Loucy (cell line): ENCODE data around the gene SRC.

Source experiments
- H2AFZ ChIP-seq: fragments of 200-600 bp; sonication (generic); 2 replicates; pipeline ENCODE4 v1.6.0; 2016; ENCODE audit warnings: antibody characterized with exemption, mild to moderate bottlenecking, low read length, moderate library complexity
- H3F3A ChIP-seq: fragments of 200-600 bp; 2 replicates; pipeline ENCODE4 v1.6.0; 2016; ENCODE audit warnings: antibody characterized with exemption, low read depth, mild to moderate bottlenecking
- H3K27me3 ChIP-seq: fragments of 200-600 bp; sonication (generic); 2 replicates; pipeline ENCODE4 v1.6.1; 2014; ENCODE audit warnings: low read length, mild to moderate bottlenecking; ENCODE audit not compliant: insufficient read depth, poor library complexity, severe bottlenecking
- H3K36me3 ChIP-seq: fragments of 200-600 bp; sonication (generic); 2 replicates; pipeline ENCODE4 v1.6.1; 2016; ENCODE audit warnings: low read length; ENCODE audit not compliant: insufficient read depth
- H3K4me1 ChIP-seq: fragments of 200-600 bp; sonication (generic); 2 replicates; pipeline ENCODE4 v1.5.1; 2014; ENCODE audit warnings: low read length, mild to moderate bottlenecking; ENCODE audit not compliant: insufficient read depth, poor library complexity, severe bottlenecking
- H3K4me2 ChIP-seq: fragments of 200-600 bp; sonication (generic); 2 replicates; pipeline ENCODE4 v1.6.0; 2014; ENCODE audit warnings: antibody characterized with exemption, low read length, low read depth, mild to moderate bottlenecking; ENCODE audit not compliant: poor library complexity, severe bottlenecking
- H3K4me3 ChIP-seq: fragments of 200-600 bp; sonication (generic); 2 replicates; pipeline ENCODE4 v1.5.1; 2014; ENCODE audit warnings: low read length, mild to moderate bottlenecking, mixed read lengths; ENCODE audit not compliant: poor library complexity, severe bottlenecking
- H3K79me2 ChIP-seq: fragments of 200-600 bp; sonication (generic); 2 replicates; pipeline ENCODE4 v1.6.1; 2014; ENCODE audit warnings: low read length; ENCODE audit not compliant: insufficient read depth
- H3K9ac ChIP-seq: fragments of 200-600 bp; sonication (generic); 2 replicates; pipeline ENCODE4 v1.6.0; 2014; ENCODE audit warnings: mild to moderate bottlenecking, low read depth, low read length, moderate library complexity; ENCODE audit not compliant: poor library complexity, severe bottlenecking
- H3K9me2 ChIP-seq: fragments of 200-600 bp; sonication (generic); replicated peaks from 2 replicates; pipeline ENCODE4 v1.6.1; 2016; ENCODE audit warnings: low read depth, low read length, mixed read lengths
- H3K9me3 ChIP-seq: fragments of 200-600 bp; sonication (generic); 2 replicates; pipeline ENCODE4 v1.6.1; 2014; ENCODE audit warnings: mild to moderate bottlenecking, antibody characterized with exemption, low read length, low read depth; ENCODE audit not compliant: insufficient read depth
- H4K20me1 ChIP-seq: fragments of 200-600 bp; sonication (generic); 2 replicates; pipeline ENCODE4 v1.6.0; 2014; ENCODE audit warnings: antibody characterized with exemption, low read length, mild to moderate bottlenecking; ENCODE audit not compliant: insufficient read depth, poor library complexity, severe bottlenecking
- EZH2phosphoT487 ChIP-seq: fragments of 200-600 bp; IDR thresholded peaks from 2 replicates; pipeline ENCODE4 v1.6.1; 2018; ENCODE audit warnings: antibody characterized with exemption, mild to moderate bottlenecking, moderate library complexity, borderline replicate concordance
- TF ChIP-seq, protein P1 (sequence below): fragments of 200-600 bp; sonication (generic); conservative IDR thresholded peaks from 2 replicates; pipeline ENCODE4 v1.5.1; 2014; ENCODE audit warnings: mild to moderate bottlenecking, antibody characterized with exemption, low read length

Gene SRC

GRCh38 chr20:37301558-37301957 lies 44.4 kb upstream of the SRC start:
- H3K27me3 ChIP-seq = no peaks in the 10 kb centered on the region
- no peak overlapping the region for H2AFZ ChIP-seq
- H3K4me1 ChIP-seq = peaks cover 6% of the 10 kb centered on the region
- H3K9ac ChIP-seq = no peak overlapping the region
- no peaks in the 10 kb centered on the region for H3F3A ChIP-seq
- no peak for TF ChIP-seq EZH2phosphoT487
- TF ChIP-seq, protein P1, sequence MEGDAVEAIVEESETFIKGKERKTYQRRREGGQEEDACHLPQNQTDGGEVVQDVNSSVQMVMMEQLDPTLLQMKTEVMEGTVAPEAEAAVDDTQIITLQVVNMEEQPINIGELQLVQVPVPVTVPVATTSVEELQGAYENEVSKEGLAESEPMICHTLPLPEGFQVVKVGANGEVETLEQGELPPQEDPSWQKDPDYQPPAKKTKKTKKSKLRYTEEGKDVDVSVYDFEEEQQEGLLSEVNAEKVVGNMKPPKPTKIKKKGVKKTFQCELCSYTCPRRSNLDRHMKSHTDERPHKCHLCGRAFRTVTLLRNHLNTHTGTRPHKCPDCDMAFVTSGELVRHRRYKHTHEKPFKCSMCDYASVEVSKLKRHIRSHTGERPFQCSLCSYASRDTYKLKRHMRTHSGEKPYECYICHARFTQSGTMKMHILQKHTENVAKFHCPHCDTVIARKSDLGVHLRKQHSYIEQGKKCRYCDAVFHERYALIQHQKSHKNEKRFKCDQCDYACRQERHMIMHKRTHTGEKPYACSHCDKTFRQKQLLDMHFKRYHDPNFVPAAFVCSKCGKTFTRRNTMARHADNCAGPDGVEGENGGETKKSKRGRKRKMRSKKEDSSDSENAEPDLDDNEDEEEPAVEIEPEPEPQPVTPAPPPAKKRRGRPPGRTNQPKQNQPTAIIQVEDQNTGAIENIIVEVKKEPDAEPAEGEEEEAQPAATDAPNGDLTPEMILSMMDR = no peak
- no peak overlapping the region for H3K4me3 ChIP-seq
- no peaks in the 10 kb centered on the region for H4K20me1 ChIP-seq
- no peak overlapping the region for H3K4me2 ChIP-seq
- H3K9me3 ChIP-seq = no peaks in the 10 kb centered on the region
- H3K79me2 ChIP-seq = peaks cover 23% of the 10 kb centered on the region; the same call in 1 of the 2 replicates
- no peaks in the 10 kb centered on the region for H3K9me2 ChIP-seq
- H3K36me3 ChIP-seq = peaks cover 31% of the 10 kb centered on the region; the same call in 1 of the 2 replicates

GRCh38 chr20:37302981-37303380 lies 43.0 kb upstream of the SRC start:
- Histone ChIP-seq H2AFZ (no peak overlapping the region), H3K79me2 (peaks cover 10% of the 10 kb centered on the region; the same call in 1 of the 2 replicates), H4K20me1 (no peaks in the 10 kb centered on the region), H3K4me1 (peaks cover 6% of the 10 kb centered on the region), H3K4me3 (no peak overlapping the region), H3F3A (no peaks in the 10 kb centered on the region), H3K9me3 (no peaks in the 10 kb centered on the region), H3K27me3 (no peaks in the 10 kb centered on the region), H3K9ac (no peak overlapping the region), H3K9me2 (no peaks in the 10 kb centered on the region), H3K36me3 (peaks cover 39% of the 10 kb centered on the region; the same call in 1 of the 2 replicates), H3K4me2 (no peak overlapping the region)
- TF ChIP-seq, protein P1 = no peak
- no peak for TF ChIP-seq EZH2phosphoT487

GRCh38 chr20:37303637-37304036 lies 42.3 kb upstream of the SRC start:
- no peaks in the 10 kb centered on the region for H4K20me1 ChIP-seq
- H3K27me3 ChIP-seq = no peaks in the 10 kb centered on the region
- no peak overlapping the region for H3K4me3 ChIP-seq
- H2AFZ ChIP-seq = no peak overlapping the region
- peaks cover 10% of the 10 kb centered on the region; the same call in 1 of the 2 replicates for H3K79me2 ChIP-seq
- H3F3A ChIP-seq = no peaks in the 10 kb centered on the region
- H3K9ac ChIP-seq = no peak overlapping the region
- H3K4me1 ChIP-seq = peaks cover 6% of the 10 kb centered on the region
- no peak overlapping the region for H3K4me2 ChIP-seq
- no peaks in the 10 kb centered on the region for H3K9me3 ChIP-seq
- H3K9me2 ChIP-seq = no peaks in the 10 kb centered on the region
- TF ChIP-seq, protein P1 = no peak
- TF ChIP-seq EZH2phosphoT487 = no peak
- H3K36me3 ChIP-seq = peaks cover 45% of the 10 kb centered on the region; the same call in 1 of the 2 replicates
